ENCODE measurements around the gene SLC43A2.

Gene SLC43A2

DNA sequence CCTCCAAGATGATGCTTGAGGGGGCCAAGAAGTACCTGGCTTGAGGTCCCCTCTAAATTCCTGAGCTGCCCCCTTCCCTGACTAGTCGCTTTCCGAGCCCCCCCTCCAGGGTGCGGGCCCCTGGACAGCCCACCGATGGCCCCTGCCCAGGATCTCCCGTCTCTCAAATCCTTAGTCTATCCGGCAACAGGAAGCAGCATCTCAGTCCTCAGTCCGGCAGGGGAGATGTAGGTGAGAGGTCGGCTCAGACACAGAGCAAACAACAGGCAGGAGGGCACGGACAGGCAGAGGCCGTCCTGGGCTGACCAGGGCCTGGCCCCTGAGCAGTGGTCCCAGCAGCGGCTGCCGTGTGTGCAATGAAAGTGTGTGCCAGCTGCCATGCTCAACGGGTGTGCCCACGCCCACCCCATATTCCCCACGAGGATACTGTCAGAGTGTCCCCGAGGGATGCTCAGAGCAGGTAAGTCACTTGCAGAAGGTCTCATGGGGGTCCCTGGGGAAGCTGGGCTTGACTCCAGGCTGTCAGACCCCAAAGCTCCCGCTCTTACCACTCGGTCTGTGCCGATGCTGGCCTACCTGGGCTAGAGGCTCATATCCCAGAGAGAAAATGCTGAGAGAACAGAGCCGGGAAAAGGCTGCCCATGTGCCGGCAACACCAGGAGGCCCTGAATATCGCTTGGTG lies 7.2 kb downstream of the SLC43A2 start:
- DNase-seq: no peak

DNA sequence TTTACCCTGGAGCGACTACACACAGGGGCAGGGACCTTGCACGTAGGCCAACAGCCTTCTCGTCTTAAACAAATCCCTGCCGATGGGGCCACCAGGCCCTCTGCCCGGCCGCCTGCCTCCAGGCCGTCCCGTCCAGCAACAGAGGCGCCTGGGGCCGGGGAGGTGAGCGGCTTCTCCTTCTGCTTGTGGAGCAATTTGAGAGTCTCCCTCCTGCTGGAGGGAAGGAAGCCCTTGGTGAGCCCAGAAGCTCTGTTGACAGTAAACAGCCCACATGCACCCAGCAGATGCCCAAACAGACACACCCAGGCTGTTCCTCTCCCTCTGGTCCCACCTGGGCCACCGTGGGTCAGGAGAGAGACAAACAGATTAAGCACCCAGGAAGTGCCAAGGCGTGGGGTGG lies 8.1 kb downstream of the SLC43A2 start:
- DNase-seq: no peak

DNA sequence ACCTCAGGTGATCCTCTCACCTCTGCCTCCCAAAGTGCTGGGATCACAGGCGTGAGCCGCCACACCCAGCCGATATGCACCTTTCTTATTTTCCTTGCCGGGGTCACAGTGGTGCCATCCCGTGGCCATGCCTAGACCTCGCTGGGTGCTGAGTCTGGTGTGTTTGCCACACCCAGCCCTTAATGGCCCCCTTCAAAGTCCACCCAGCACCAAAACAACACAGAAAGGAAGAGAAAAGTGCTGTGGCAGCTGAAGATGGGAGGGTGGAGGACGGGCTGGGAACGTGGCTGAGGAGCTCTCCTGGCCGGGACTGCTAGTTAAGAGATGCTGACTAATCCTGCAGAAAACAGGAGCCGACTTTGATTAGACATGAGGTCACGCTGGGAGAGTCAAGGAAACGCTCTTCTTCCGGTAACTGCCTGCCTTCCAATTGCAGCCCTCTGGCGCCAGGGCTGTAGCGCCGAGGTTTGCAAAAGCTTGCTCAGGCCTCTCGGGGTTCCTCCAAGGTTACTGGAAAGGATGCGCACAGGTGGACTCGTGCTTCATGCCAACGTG lies 10.9 kb downstream of the SLC43A2 start:
- DNase-seq: no peak

DNA sequence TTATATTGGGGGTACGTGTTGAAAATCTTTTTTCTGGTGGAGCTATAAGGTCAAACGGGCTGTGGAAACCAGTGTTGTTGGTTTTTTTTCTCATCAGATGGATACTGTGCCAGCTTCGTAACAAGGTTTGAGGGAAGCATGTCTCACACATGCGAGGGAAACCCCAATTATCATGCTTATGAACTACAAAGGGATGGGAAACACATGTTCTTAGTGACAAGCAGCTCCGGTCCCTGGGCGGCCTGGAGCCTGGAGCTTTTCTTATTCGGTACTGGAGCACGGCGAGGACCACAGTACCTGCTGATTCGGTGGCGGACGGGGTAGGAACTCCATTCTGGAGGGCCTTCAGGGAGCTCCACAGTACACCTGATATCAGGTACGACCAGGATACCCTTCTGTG lies 12.5 kb downstream of the SLC43A2 start:
- DNase-seq: no peak

- no peak for DNase-seq
Observed at GRCh38 chr17:1612400-1612799, 16.2 kb downstream of the SLC43A2 start.

- DNase-seq: no peak
Observed at GRCh38 chr17:1611715-1612114, 16.9 kb downstream of the SLC43A2 start.

DNA sequence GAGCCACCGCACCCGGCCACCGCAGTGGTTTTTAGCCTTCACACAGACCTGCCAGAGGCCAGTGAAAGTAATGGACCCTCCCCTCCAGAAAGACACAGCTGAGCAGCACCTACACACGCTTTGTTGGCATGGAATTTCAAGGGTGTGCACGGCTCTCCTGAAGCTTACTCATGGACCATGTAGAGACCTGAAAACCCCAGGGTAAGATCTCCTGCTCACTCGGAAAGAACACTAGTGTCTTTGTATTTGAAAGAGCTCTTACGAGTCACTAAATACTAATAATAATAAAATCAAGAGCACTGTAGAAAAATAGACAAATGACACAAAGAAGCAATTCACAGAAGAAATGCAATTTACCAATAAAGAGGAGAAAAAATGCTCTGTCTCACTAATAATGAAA lies 20.0 kb downstream of the SLC43A2 start:
- no peak for DNase-seq

DNA sequence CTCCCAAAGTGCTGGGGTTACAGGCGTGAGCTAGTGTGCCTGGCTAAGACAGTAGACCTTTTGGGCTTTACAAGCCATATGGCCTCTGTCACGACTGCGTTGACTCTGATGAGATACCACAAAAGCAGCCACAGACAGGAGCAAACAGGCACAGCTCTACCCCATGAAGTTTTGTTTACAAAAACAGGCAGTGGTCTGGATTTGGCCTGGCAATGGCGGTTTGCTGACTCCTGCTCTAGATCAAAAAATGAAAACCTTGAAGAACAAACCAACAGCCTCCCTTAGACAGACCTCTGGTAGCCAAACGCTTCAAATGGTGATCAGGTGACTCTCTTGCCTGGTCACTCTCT lies 20.7 kb downstream of the SLC43A2 start:
- DNase-seq: no peak

DNA sequence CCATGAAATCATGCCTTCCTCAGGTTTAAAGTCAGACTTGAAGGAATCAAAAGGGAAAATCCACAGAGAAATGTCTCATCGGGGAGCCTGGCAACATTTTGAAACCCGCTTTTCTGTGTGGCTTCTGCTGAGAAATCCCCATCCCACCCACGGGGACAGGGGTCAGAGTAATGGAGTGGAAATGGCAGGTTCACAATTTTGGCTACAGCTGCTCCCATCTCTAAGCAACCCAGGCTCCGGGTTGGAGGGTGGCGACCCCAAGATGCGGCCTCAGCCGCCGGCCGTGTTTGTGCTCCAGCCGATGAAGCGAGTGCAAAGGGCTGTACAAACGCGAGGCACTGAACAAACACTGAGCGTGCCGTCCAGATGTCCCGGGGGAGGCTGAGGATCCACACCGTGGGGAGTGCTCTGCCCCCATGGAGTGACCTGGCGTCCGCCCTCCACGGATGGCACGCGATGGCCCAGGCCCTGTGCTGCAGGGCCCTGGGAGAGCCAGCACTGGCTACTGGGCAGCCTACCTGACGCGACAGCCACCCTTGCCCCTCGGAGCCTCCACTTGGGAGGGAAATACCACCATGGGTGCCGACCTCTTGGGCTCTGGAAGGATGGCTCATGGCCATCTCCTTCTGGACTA lies 22.2 kb downstream of the SLC43A2 start:
- no peak for DNase-seq

GRCh38 chr17:1605681-1606351 lies 22.8 kb downstream of the SLC43A2 start:
- no peak for DNase-seq

DNA sequence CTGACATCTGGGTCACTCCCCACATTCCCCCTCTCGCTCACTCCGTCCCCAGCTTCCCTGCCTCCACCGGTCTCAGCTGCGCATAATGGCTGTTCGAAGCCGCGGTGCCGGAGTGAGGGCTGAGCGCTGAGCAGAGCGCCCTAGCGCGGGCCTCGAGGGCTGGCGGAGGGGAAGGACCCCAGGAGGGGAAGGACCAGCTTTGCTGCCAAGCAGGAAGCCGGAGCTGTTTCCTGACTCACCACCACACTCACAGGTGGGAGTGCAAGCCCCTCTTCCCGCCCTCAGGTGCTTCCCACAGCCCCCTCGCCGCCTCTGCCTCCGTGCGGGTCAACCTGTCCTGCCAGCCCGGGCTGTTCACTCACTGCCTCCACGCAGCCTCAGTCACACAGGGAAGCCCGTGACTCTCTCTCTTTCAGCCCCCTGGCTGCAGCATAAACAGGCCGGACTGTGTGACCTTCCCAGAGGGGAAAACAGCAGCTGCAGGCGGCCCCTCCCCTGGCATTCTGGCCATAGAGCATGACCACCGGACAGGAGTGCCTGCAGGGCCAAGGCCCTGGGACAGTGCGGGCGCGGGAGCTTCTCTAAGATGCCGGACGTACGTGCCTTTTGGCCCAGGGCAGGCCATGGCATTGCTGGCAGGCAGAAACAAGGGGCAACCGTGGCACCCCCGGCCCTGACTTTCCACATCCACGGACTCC lies 23.7 kb downstream of the SLC43A2 start:
- no peak for DNase-seq

- no peak for DNase-seq
Observed at GRCh38 chr17:1601571-1601970, 27.1 kb downstream of the SLC43A2 start.

- DNase-seq: no peak
Observed at GRCh38 chr17:1598399-1599095, 30.1 kb downstream of the SLC43A2 start.

DNA sequence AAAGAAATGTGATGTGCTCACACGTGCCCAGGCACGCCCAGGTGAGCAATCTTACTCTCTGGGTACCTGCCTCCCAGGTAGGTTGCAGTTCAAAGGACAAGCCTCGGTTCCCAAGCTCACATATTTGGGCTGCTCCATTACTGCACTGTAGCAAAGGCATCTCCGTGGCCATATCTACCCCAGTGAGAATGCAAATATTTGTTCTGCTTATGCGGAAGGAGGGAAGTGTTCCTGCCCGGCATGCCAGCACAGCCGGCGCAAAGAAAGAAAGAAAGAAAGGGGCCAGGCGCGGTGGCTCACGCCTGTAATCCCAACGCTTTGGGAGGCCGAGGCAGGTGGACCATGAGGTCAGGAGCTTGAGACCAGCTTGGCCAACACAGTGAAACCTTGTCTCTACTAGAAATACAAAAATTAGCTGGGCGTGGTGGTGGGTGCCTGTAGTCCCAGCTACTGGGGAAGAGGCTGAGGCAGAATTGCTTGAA lies 30.7 kb downstream of the SLC43A2 start:
- DNase-seq: no peak

DNA sequence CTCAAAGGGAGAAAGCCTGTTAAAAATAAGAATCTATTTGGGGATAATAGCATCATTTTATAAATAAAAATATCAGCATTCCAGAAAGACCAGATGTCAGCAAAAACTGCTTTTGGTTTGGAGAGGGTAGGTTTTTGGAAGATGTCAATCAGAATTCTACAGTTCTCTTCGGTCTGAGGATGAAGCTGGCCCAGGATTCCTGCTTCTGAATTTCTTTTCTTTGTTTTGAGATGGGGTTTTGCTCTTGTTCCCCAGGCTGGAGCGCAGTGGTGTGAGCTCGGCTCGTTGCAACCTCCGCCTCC lies 35.1 kb downstream of the SLC43A2 start:
- no peak for DNase-seq

DNA sequence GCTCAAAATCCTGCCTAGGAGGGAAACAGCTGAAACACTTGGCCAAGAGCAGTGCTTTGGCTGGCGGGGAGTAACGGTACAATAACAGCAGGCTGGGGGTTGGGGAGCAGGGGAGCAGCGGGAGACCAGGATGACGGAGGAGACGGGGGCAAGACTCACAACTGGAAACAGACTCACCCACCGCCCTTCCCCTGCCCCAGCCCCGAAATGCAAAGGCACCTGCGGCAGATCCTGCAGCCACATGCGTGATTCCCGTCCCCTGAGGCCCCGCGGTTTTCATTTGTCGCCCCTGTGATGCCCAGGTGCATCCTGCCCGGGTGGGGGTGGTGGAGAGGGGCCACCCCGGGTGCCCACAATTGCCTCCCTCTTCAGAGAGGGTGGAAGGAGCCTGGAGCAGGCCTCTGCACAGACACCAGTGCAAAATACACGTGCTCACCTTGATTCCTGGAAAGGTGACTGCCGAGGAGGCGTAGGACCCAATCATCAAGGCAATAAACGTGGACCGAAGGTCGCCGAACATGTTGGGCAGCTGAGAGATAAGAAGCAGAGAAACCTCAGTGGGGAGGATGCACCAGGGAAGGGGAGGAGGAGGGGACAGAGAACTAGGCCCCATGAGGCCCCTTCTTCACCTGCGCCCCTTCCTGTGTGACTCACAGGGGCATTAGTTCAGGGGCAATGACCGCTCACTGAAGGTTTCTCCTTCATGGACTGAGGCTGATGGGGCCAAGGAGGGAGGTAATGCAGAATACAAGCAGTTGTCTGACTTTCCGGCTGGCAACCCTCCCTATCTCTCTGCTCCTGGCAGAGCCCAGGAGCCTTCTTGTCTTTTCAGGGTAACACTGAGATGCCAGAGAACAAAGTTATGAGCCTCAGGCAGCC lies 35.6 kb downstream of the SLC43A2 start:
- DNase-seq: no peak

DNA sequence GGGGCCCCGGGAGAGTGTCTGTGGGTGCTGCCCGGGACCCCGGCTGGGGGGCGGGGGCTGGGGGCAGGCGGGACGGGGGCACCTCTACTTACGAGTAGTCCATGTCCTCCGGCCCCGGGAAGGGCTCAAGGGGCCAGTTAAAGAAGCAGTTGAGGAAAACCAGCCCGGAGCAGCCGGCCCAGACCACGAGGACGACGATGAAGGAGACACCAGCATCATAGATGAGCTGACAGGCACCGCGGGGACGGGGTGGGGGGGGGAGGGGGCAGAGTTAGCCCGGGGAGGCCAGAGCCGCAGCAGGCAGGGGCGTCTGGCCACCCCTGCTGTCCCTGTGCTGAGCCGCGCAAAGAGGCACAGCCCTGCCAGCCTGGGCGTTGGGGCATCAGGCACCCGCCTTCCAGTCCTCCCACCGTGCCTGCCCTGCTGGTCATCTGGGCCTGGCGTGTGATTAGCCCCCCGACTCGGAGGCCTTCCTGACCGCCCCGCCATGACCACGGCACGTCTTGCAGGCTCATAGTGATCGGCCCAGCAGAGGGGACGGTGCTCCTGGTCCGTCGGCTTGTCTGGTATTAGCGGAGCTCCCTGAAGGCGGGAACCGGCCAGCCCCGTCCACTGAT lies 37.1 kb downstream of the SLC43A2 start:
- DNase-seq: no peak

GRCh38 chr17:1590747-1591473 lies 37.7 kb downstream of the SLC43A2 start:
- DNase-seq: no peak

- no peak for DNase-seq
Observed at GRCh38 chr17:1590029-1590746, 38.4 kb downstream of the SLC43A2 start.
